HG03558 (cell line): Measurements from ENCODE around the gene CCNF.

Experiments
- ATAC-seq: cut with Tn5 transposase; IDR thresholded peaks from one replicate; pipeline ENCODE4 v1.9.1; 2021; ENCODE audit warnings: moderate number of reproducible peaks; ENCODE audit not compliant: unreplicated experiment; ENCODE audit errors: extremely low read depth

The CCNF gene

GRCh38 chr16:2483939-2484897, 55.0 kb downstream of the CCNF start:
- ATAC-seq = no peak

- no peak for ATAC-seq
These were observed 55.8 kb downstream of the CCNF start for GRCh38 chr16:2484898-2485508.

- ATAC-seq = no peak
These were observed 56.7 kb downstream of the CCNF start for GRCh38 chr16:2485811-2486507.

GRCh38 chr16:2486645-2487516, 57.6 kb downstream of the CCNF start:
- ATAC-seq = peak; percentile 37

GRCh38 chr16:2487517-2487842, 58.2 kb downstream of the CCNF start:
- ATAC-seq = no peak

- no peak for ATAC-seq
These were observed 58.8 kb downstream of the CCNF start for GRCh38 chr16:2487903-2488531.

- no peak for ATAC-seq
These were observed 60.3 kb downstream of the CCNF start for GRCh38 chr16:2489581-2489980.

GRCh38 chr16:2490190-2491105, 61.2 kb downstream of the CCNF start:
- no peak for ATAC-seq

GRCh38 chr16:2492292-2492691, 63.0 kb downstream of the CCNF start:
- no peak for ATAC-seq

GRCh38 chr16:2493605-2494004, 64.4 kb downstream of the CCNF start:
- ATAC-seq = no peak

- no peak for ATAC-seq
These were observed 65.4 kb downstream of the CCNF start for GRCh38 chr16:2494616-2495015.

- ATAC-seq = no peak
These were observed 65.8 kb downstream of the CCNF start for GRCh38 chr16:2495041-2495440.

GRCh38 chr16:2496223-2497115, 67.2 kb downstream of the CCNF start:
- no peak for ATAC-seq

GRCh38 chr16:2497116-2497630, 67.9 kb downstream of the CCNF start:
- ATAC-seq = no peak

- ATAC-seq = no peak
These were observed 68.6 kb downstream of the CCNF start for GRCh38 chr16:2497695-2498484.

GRCh38 chr16:2498531-2499253, 69.4 kb downstream of the CCNF start:
- no peak for ATAC-seq
